Panc1 (cell line): ENCODE results near the gene MEGF6.

Source experiments
- CTCF ChIP-seq: fragments of 450-650 bp; IDR thresholded peaks from 2 replicates; pipeline ENCODE4 v1.5.1; 2017; ENCODE audit warnings: mild to moderate bottlenecking
- SIN3A ChIP-seq: IDR thresholded peaks from 2 replicates; pipeline ENCODE4 v1.6.1; 2012; ENCODE audit warnings: low read depth, mild to moderate bottlenecking, low read length, moderate library complexity, borderline replicate concordance; ENCODE audit not compliant: insufficient read depth
- TCF7L2 ChIP-seq: IDR thresholded peaks from 2 replicates; pipeline ENCODE4 v1.6.1; 2011; ENCODE audit warnings: mild to moderate bottlenecking, low read depth, low read length, inconsistent platforms

GRCh38 chr1:3641816-3642215 is 30.5 kb upstream of the MEGF6 start:
- no peak for TF ChIP-seq CTCF
- TF ChIP-seq SIN3A, result no peak
- TF ChIP-seq TCF7L2, result no peak
